ENCODE results near the gene GTF2A1.

- no peak for TF ChIP-seq CTCF (IDR thresholded peaks at IDR 0.05 in 4 of 5, conservative IDR thresholded peaks at IDR 0.05 in 1 of 5)
- no peak for TF ChIP-seq POLR2A (IDR thresholded peaks at IDR 0.05)
These were observed 15.4 kb upstream of the GTF2A1 start for GRCh38 chr14:81236138-81236537.
